Measurements from ENCODE around the gene SOWAHA.

DNA sequence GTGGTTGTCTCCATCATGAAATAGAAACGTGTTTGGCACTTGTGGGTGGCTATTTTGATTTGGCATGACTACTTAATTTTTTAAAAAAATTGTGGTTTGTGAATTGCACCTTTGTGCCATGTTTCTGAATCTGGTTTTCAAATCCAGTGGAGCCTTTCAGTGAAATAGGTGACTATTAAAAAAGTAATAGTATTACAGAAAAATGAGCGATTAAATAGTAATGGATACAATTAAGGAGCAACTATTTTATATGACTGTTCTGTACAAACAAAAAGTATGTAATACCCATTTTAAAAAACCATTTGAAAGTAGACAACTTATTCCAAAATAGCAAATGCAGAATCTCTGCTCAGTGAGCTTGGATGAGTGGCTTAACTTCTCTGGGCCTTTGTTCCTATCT is 3.0 kb downstream of the SOWAHA start:
- TF ChIP-seq MXI1 (IDR thresholded peaks at IDR 0.05; ENCODE audit: borderline replicate concordance, low read depth, low read length) (no peak), BHLHE40 (IDR thresholded peaks at IDR 0.05; ENCODE audit: low read depth, low read length) (no peak), CTCF (conservative IDR thresholded peaks at IDR 0.05; ENCODE audit: low read depth, low read length) (no peak), RAD21 (IDR thresholded peaks at IDR 0.05; ENCODE audit: low read length) (no peak), POLR2A (IDR thresholded peaks at IDR 0.05; ENCODE audit: low read depth, low read length) (no peak), RFX5 (IDR thresholded peaks at IDR 0.05; ENCODE audit: low read depth, low read length) (no peak)
- TF ChIP-seq, protein P1, sequence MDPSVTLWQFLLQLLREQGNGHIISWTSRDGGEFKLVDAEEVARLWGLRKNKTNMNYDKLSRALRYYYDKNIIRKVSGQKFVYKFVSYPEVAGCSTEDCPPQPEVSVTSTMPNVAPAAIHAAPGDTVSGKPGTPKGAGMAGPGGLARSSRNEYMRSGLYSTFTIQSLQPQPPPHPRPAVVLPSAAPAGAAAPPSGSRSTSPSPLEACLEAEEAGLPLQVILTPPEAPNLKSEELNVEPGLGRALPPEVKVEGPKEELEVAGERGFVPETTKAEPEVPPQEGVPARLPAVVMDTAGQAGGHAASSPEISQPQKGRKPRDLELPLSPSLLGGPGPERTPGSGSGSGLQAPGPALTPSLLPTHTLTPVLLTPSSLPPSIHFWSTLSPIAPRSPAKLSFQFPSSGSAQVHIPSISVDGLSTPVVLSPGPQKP (IDR thresholded peaks at IDR 0.05; ENCODE audit: borderline replicate concordance, low read depth, low read length), result no peak
